Breast epithelium (tissue), 4 donors: ENCODE measurements around the gene NUP107. TPM values are rescaled to one million over a fixed set of nuclear protein-coding genes. Genes with fewer than 3 reads are reported as not detected.
"Not testable (repeated sequence)": the region's sequence is repeated elsewhere in the genome, so short reads cannot be mapped to it uniquely, and the experiment has no call there.

Experiments
- DNase-seq, 2 donors: peaks; one replicate each; pipeline ENCODE4 v3.0.0-alpha.2; 2019; ENCODE audit warnings: low spot score in 2 of 2
- H3K27ac ChIP-seq, 2 donors: fragments of 200-600 bp; sonication (generic) in 1 of 2; one replicate each; pipeline ENCODE4 v1.5.1; 2016 to 2019; ENCODE audit warnings: mild to moderate bottlenecking in 1 of 2
- H3K27me3 ChIP-seq, 2 donors: fragments of 200-600 bp; sonication (generic) in 1 of 2; one replicate each; pipeline versions ENCODE4 v1.5.1 to v1.6.0; 2017 to 2019; ENCODE audit warnings: control low read depth in 1 of 2, mild to moderate bottlenecking in 1 of 2
- H3K36me3 ChIP-seq: fragments of 200-600 bp; one replicate; pipeline ENCODE4 v1.5.1; 2019
- H3K4me1 ChIP-seq, 2 donors: fragments of 200-600 bp; sonication (generic); one replicate each; pipeline ENCODE4 v1.5.1; 2016 to 2019; ENCODE audit warnings: control low read depth in 1 of 2
- H3K4me3 ChIP-seq, 3 donors: fragments of 200-600 bp; sonication (generic); 1 replicate in 2 of 3; 2 replicates in 1 of 3; pipeline ENCODE4 v1.5.1; 2016 to 2019; ENCODE audit warnings: mild to moderate bottlenecking in 3 of 3, moderate library complexity in 2 of 3
- H3K9me3 ChIP-seq, 2 donors: fragments of 200-600 bp; sonication (generic) in 1 of 2; one replicate each; pipeline ENCODE4 v1.5.1; 2016 to 2019; ENCODE audit warnings: control low read depth in 1 of 2
- POLR2A ChIP-seq: fragments of 450-650 bp; IDR thresholded peaks from one replicate; pipeline ENCODE4 v1.6.1; 2016; ENCODE audit warnings: antibody characterized with exemption, mild to moderate bottlenecking, moderate library complexity
- POLR2AphosphoS5 ChIP-seq, 3 donors: sonication (generic); formaldehyde crosslinking; IDR thresholded peaks; one replicate each; pipeline ENCODE4 v1.6.1; 2017; ENCODE audit warnings: antibody characterized with exemption in 3 of 3
- intact Hi-C: fragments of 100-400 bp; cut with DNase I; formaldehyde crosslinking; loops from one replicate; pipeline ENCODE4 v1.15.1; 2023; ENCODE audit warnings: low total_unique reads
- total RNA-seq, 3 donors: library from RNA; depleted of rRNA; stranded (reverse); fragments of >200 nt; gene quantifications; one replicate each; pipeline ENCODE4 v1.1.0, GENCODE V29; 2016
- TF ChIP-seq, protein P1 (sequence below), 3 donors: fragments of 450-650 bp; IDR thresholded peaks; one replicate each; pipeline ENCODE4 v1.5.1; 2016 to 2017; ENCODE audit warnings: antibody characterized with exemption in 3 of 3, mild to moderate bottlenecking in 3 of 3, moderate library complexity in 3 of 3

Gene NUP107
- total RNA-seq, 3 donors from 2014 or later, result 44.6 to 62.6 (median 58.7) TPM

DNA sequence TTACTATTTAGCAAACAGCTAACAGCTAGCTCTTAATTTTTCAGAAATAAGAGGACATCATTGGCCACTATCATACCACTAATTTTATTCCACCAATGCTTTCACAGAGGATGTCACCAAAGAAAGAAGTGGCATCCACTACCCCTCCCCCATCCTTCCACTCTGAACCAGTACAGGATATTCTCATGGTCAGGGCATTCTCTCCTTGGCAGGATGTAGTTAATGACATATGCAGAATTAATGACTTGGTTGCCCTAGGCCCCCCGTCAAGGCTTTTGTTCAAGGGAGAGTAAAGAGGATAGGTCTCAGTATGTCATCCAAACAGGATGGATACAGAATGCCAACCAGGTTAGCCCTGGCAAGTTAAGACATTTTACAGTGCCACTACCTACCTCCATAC is 18.9 kb upstream of the NUP107 start:
- no peaks in the 10 kb centered on the region for H3K4me1 ChIP-seq
- H3K9me3 ChIP-seq, result no peaks in the 10 kb centered on the region
- H3K27me3 ChIP-seq, result no peaks in the 10 kb centered on the region
- H3K27ac ChIP-seq, result no peak overlapping the region
- TF ChIP-seq POLR2AphosphoS5 (IDR thresholded peaks at IDR 0.05) (no peak), POLR2A (no peak)
- TF ChIP-seq, protein P1, sequence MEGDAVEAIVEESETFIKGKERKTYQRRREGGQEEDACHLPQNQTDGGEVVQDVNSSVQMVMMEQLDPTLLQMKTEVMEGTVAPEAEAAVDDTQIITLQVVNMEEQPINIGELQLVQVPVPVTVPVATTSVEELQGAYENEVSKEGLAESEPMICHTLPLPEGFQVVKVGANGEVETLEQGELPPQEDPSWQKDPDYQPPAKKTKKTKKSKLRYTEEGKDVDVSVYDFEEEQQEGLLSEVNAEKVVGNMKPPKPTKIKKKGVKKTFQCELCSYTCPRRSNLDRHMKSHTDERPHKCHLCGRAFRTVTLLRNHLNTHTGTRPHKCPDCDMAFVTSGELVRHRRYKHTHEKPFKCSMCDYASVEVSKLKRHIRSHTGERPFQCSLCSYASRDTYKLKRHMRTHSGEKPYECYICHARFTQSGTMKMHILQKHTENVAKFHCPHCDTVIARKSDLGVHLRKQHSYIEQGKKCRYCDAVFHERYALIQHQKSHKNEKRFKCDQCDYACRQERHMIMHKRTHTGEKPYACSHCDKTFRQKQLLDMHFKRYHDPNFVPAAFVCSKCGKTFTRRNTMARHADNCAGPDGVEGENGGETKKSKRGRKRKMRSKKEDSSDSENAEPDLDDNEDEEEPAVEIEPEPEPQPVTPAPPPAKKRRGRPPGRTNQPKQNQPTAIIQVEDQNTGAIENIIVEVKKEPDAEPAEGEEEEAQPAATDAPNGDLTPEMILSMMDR (IDR thresholded peaks at IDR 0.05), result no peak
- intact Hi-C loops, result loop anchor here (2.0 kb wide), 1 partner anchor 35 kb away; no protein-coding TSS in a partner anchor
- H3K36me3 ChIP-seq, result no peaks in the 10 kb centered on the region
- no peak overlapping the region for H3K4me3 ChIP-seq
- DNase-seq, result no peak

DNA sequence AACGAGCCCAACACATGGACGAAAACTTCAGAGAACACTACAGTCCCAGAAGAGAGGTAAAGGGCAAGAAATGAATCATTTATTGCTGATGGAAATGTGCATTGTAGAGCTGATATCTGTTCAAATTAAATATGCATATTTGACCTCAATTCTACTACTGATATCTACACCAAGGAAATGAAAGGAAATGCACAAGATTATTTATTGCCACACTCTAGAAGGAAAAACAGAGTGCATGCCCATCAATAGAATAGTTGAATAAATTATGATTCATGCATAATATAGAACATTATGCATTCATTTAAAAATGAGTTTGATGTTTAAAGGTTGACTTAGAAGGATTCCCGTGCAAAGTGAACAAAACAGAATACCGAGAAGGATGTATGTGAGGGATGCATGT is 15.6 kb upstream of the NUP107 start:
- Histone ChIP-seq H3K9me3 (no peaks in the 10 kb centered on the region), H3K36me3 (no peaks in the 10 kb centered on the region), H3K27ac (no peak overlapping the region), H3K4me1 (no peaks in the 10 kb centered on the region), H3K27me3 (no peaks in the 10 kb centered on the region), H3K4me3 (no peak overlapping the region)
- no peak for DNase-seq
- intact Hi-C loops, result no loop called here
- no peak for TF ChIP-seq POLR2AphosphoS5 (IDR thresholded peaks at IDR 0.05)
- TF ChIP-seq, protein P1 (IDR thresholded peaks at IDR 0.05), result no peak
- TF ChIP-seq POLR2A, result no peak

DNA sequence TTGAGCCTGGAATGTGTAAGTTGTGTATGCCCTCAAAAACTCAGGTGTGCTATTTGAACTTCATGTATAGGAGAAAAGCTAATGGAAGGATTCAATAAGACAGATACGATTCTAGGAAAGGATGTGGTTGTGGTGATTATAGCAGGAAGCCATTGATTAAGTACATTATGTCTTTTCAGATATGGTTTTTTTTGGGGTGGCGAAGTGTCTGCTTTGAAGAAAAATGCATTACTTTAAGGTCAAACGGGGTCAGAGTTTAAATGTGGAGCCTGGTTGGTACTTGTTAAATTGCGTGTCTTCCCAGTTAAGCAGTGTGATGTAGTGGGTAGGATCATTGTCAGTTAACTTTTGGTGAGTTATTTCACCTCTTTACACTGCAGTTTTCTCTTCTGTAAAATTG is 13.0 kb upstream of the NUP107 start:
- Histone ChIP-seq H3K4me3 (no peak overlapping the region), H3K27ac (no peak overlapping the region), H3K27me3 (no peaks in the 10 kb centered on the region), H3K9me3 (no peaks in the 10 kb centered on the region), H3K36me3 (no peaks in the 10 kb centered on the region), H3K4me1 (no peaks in the 10 kb centered on the region)
- no peak for DNase-seq
- no peak for TF ChIP-seq POLR2AphosphoS5 (IDR thresholded peaks at IDR 0.05)
- no peak for TF ChIP-seq POLR2A
- TF ChIP-seq, protein P1 (IDR thresholded peaks at IDR 0.05), result no peak
- intact Hi-C loops, result no loop called here

DNA sequence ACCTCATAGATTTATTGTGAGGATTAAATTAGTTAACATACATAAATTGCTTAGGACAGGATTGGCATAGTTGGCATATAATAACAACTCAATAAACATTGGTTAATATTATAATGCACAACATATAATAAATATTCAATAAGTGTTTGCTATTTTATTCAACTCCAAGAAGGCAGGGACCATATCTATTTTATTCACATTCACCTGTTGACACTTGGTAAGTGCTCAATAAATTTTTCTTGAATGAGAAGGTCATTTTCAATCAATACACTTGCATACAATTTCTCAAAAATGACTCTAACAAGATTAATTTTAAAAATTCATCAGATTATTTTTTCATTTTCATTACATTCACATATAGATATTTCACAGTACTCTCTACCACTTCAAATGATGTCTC is 12.4 kb upstream of the NUP107 start:
- no peaks in the 10 kb centered on the region for H3K36me3 ChIP-seq
- no peak overlapping the region for H3K4me3 ChIP-seq
- H3K27ac ChIP-seq, result no peak overlapping the region
- TF ChIP-seq, protein P1 (IDR thresholded peaks at IDR 0.05), result no peak
- TF ChIP-seq POLR2A, result no peak
- TF ChIP-seq POLR2AphosphoS5 (IDR thresholded peaks at IDR 0.05), result no peak
- H3K4me1 ChIP-seq, result no peaks in the 10 kb centered on the region
- no peak for DNase-seq
- intact Hi-C loops, result no loop called here
- no peaks in the 10 kb centered on the region for H3K9me3 ChIP-seq
- H3K27me3 ChIP-seq, result no peaks in the 10 kb centered on the region

DNA sequence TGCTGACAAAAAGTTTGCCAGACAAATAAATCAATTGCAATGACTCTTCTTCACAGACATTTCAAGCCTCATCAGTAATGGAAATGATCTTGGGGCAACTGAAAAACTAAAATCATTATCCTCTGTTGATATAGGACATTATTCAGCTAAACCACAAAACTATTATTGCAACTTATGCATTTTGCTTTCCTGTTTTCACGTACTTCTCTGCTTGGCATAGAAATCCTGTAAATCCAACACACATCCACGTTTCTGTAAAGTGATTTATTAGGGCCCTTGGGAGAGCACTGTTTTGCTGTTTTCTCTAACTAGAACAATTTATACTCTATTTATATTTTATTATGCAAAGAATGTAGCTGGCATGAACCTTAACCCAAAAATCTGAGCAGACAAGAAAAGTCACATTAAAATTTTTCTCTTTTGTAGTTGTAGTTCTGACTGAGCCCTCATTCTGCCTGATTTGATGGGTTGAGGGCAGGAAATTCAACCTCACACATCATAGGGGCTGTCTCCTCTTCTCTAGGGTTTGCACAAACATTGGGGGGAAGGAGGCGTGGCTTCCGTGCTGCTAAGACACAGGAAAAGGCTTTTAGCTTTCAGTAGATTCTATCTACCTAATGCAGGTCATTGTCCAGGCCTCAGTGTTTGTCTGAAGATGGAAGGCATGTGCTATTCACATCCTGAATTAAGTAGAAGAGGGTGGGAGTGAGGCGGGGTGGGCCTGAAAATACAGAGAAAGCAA is 11.5 kb upstream of the NUP107 start:
- Histone ChIP-seq H3K4me3 (no peak overlapping the region), H3K4me1 (no peaks in the 10 kb centered on the region), H3K9me3 (no peaks in the 10 kb centered on the region), H3K36me3 (no peaks in the 10 kb centered on the region), H3K27ac (no peak overlapping the region), H3K27me3 (no peaks in the 10 kb centered on the region)
- DNase-seq, result no peak
- no peak for TF ChIP-seq POLR2A
- no peak for TF ChIP-seq POLR2AphosphoS5 (IDR thresholded peaks at IDR 0.05)
- TF ChIP-seq, protein P1 (IDR thresholded peaks at IDR 0.05), result no peak
- intact Hi-C loops, result no loop called here

DNA sequence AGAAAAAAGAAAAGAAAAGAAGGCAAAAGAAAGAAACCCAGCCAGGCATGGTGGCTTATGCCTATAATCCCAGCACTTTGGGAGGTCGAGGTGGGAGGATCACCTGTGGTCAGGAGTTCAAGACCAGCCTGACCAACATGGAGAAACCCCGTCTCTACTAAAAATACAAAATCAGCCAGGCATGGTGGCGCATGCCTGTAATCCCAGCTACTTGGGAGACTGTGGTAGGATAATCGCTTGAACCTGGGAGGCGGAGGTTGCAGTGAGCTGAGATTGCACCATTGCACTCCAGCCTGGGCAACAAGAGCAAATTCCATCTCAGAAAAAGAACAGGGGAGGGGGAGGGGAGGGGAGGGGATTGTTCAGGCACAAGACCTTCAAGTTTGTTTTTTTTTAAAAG is 9.9 kb upstream of the NUP107 start:
- intact Hi-C loops, DNase-seq, H3K27me3 ChIP-seq, H3K4me3 ChIP-seq, H3K36me3 ChIP-seq, H3K4me1 ChIP-seq, H3K9me3 ChIP-seq, H3K27ac ChIP-seq: not testable (repeated sequence)
